ENCODE measurements around the gene CNNM1. TPM values are rescaled to one million over a fixed set of nuclear protein-coding genes. Genes with fewer than 3 reads are reported as not detected.

CNNM1 gene
- total and polyA plus RNA-seq, 4 donors: 1.6 to 7.5 (median 6.6) TPM

GRCh38 chr10:99419688-99420087 lies 90.5 kb downstream of the CNNM1 start:
- no peak for DNase-seq (ENCODE audit: low read depth in 4 of 6, low spot score in 6 of 6)
- Histone ChIP-seq H3K9me3 (ENCODE audit: control insufficient read depth, insufficient read depth, low read length) (no peaks in the 10 kb centered on the region), H3K36me3 (ENCODE audit: control insufficient read depth, insufficient read depth, low read length) (peaks cover 12% of the 10 kb centered on the region), H3K4me1 (ENCODE audit: control insufficient read depth, insufficient read depth, low read length) (no peaks in the 10 kb centered on the region), H3K27me3 (ENCODE audit: control insufficient read depth, insufficient read depth, low read length) (no peaks in the 10 kb centered on the region), H3K4me3 (ENCODE audit: low read depth, low read length) (no peak overlapping the region), H3K27ac (ENCODE audit: low read depth, low read length) (no peak overlapping the region)
- 100% methylated on average over 2 of the region's 2 CpGs for WGBS (ENCODE audit: insufficient coverage)

- WGBS (ENCODE audit: insufficient coverage): 92% methylated on average over 2 of the region's 3 CpGs
- Histone ChIP-seq H3K27me3 (ENCODE audit: control insufficient read depth, insufficient read depth, low read length) (no peaks in the 10 kb centered on the region), H3K9me3 (ENCODE audit: control insufficient read depth, insufficient read depth, low read length) (no peaks in the 10 kb centered on the region), H3K27ac (ENCODE audit: low read depth, low read length) (no peak overlapping the region), H3K4me1 (ENCODE audit: control insufficient read depth, insufficient read depth, low read length) (no peaks in the 10 kb centered on the region), H3K36me3 (ENCODE audit: control insufficient read depth, insufficient read depth, low read length) (peaks cover 12% of the 10 kb centered on the region), H3K4me3 (ENCODE audit: low read depth, low read length) (no peak overlapping the region)
- DNase-seq (ENCODE audit: low read depth in 4 of 6, low spot score in 6 of 6): no peak
These were observed 92.1 kb downstream of the CNNM1 start for GRCh38 chr10:99421233-99421739.

DNA sequence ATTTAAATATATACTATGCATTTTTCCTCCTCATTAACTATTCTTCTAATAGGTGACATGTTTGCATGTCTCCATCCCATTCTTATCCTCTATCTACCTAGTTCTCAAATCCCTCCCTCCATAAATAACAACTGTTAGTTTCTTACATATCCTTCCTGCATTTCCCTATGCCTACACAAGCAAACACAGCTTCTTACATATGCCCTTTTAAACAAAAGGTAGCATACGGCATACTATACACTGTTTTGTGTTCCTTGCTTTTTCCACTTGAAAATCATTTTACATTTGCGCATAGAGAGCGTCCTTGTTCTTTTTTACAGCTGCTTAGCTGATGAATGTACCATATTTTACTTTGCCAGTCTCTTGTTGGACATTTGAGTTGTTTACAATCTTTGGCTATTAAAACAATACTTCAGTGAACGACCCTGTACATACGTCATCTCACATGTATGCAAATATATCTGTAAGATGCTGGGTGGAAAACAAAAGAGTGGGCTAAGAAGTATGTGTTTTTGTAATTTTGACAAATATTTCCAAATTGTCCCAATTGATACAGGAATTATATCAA lies 93.5 kb downstream of the CNNM1 start:
- WGBS (ENCODE audit: insufficient coverage): 83% methylated on average over 2 of the region's 5 CpGs
- H3K4me3 ChIP-seq (ENCODE audit: low read depth, low read length): no peak overlapping the region
- no peak for DNase-seq (ENCODE audit: low read depth in 4 of 6, low spot score in 6 of 6)
- no peaks in the 10 kb centered on the region for H3K27me3 ChIP-seq (ENCODE audit: control insufficient read depth, insufficient read depth, low read length)
- H3K36me3 ChIP-seq (ENCODE audit: control insufficient read depth, insufficient read depth, low read length): peaks cover 12% of the 10 kb centered on the region
- no peaks in the 10 kb centered on the region for H3K9me3 ChIP-seq (ENCODE audit: control insufficient read depth, insufficient read depth, low read length)
- no peak overlapping the region for H3K27ac ChIP-seq (ENCODE audit: low read depth, low read length)
- H3K4me1 ChIP-seq (ENCODE audit: control insufficient read depth, insufficient read depth, low read length): no peaks in the 10 kb centered on the region

- H3K27ac ChIP-seq (ENCODE audit: low read depth, low read length): no peak overlapping the region
- H3K9me3 ChIP-seq (ENCODE audit: control insufficient read depth, insufficient read depth, low read length): no peaks in the 10 kb centered on the region
- H3K27me3 ChIP-seq (ENCODE audit: control insufficient read depth, insufficient read depth, low read length): no peaks in the 10 kb centered on the region
- DNase-seq (ENCODE audit: low read depth in 4 of 6, low spot score in 6 of 6): no peak
- peaks cover 3% of the 10 kb centered on the region for H3K4me1 ChIP-seq (ENCODE audit: control insufficient read depth, insufficient read depth, low read length)
- no peak overlapping the region for H3K4me3 ChIP-seq (ENCODE audit: low read depth, low read length)
- WGBS (ENCODE audit: insufficient coverage): no CpG with 5 or more reads among the region's 1 CpG
- H3K36me3 ChIP-seq (ENCODE audit: control insufficient read depth, insufficient read depth, low read length): peaks cover 2% of the 10 kb centered on the region
These were observed 95.5 kb downstream of the CNNM1 start for GRCh38 chr10:99424656-99425055.

DNA sequence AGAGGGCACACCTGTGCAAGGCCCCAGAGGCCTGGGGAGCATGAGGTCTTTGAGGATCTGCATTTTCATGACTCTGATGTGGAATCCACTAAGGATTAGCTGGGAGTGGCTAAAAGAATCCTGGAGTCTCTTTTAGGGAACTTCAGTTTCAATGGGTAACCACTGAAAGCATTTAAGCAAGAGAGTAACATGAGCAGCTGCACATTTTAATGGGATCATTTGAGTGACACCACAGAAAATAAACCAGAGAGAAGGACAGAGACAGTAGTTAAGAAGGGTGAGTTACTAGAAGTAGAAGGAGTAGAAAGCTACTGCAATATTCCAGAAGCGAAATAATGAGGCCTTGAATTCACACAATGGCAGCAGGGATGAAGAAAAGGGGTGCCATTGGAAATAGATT lies 96.0 kb downstream of the CNNM1 start:
- Histone ChIP-seq H3K27ac (ENCODE audit: low read depth, low read length) (no peak overlapping the region), H3K27me3 (ENCODE audit: control insufficient read depth, insufficient read depth, low read length) (no peaks in the 10 kb centered on the region), H3K9me3 (ENCODE audit: control insufficient read depth, insufficient read depth, low read length) (no peaks in the 10 kb centered on the region), H3K36me3 (ENCODE audit: control insufficient read depth, insufficient read depth, low read length) (no peaks in the 10 kb centered on the region), H3K4me1 (ENCODE audit: control insufficient read depth, insufficient read depth, low read length) (peaks cover 8% of the 10 kb centered on the region), H3K4me3 (ENCODE audit: low read depth, low read length) (no peak overlapping the region)
- no peak for DNase-seq (ENCODE audit: low read depth in 4 of 6, low spot score in 6 of 6)
- 80% methylated on average over 1 of the region's 1 CpG for WGBS (ENCODE audit: insufficient coverage)

- Histone ChIP-seq H3K9me3 (ENCODE audit: control insufficient read depth, insufficient read depth, low read length) (no peaks in the 10 kb centered on the region), H3K4me1 (ENCODE audit: control insufficient read depth, insufficient read depth, low read length) (peaks cover 14% of the 10 kb centered on the region), H3K27me3 (ENCODE audit: control insufficient read depth, insufficient read depth, low read length) (no peaks in the 10 kb centered on the region), H3K4me3 (ENCODE audit: low read depth, low read length) (no peak overlapping the region), H3K27ac (ENCODE audit: low read depth, low read length) (no peak overlapping the region), H3K36me3 (ENCODE audit: control insufficient read depth, insufficient read depth, low read length) (no peaks in the 10 kb centered on the region)
- DNase-seq (ENCODE audit: low read depth in 4 of 6, low spot score in 6 of 6): no peak
- no CpG with 5 or more reads among the region's 3 CpGs for WGBS (ENCODE audit: insufficient coverage)
These were observed 97.5 kb downstream of the CNNM1 start for GRCh38 chr10:99426689-99427088.

DNA sequence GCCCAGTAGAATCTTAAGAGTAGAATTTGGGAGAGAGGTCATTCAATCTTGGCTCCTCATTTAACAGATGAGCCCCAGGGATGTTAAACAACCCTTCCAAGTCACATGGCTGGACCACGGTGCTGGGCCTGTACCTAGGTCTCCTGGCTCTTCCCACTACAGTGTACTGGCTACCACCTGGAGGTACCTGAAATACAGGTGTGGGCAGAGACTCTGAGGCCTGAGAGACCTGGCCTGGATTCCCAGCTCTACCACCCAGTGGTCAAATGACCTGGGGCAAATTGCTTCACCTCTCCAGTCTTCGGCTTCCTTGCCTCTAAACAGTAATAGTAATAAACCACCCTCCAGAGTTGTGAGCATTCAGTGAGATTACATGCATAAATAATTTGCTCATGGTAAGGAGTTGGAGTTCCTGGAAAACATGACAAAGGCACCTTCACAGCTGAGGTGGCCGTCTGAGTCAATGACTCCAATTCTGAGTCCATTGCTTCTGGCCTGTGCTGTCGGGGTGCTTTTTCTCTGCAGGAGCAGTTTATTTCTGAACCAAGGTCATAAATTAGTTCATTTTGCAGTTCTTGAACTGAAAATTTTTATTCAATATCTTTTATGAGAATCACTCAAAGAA lies 98.5 kb downstream of the CNNM1 start:
- Histone ChIP-seq H3K4me3 (ENCODE audit: low read depth, low read length) (no peak overlapping the region), H3K27ac (ENCODE audit: low read depth, low read length) (no peak overlapping the region), H3K4me1 (ENCODE audit: control insufficient read depth, insufficient read depth, low read length) (peaks cover 14% of the 10 kb centered on the region), H3K27me3 (ENCODE audit: control insufficient read depth, insufficient read depth, low read length) (no peaks in the 10 kb centered on the region), H3K36me3 (ENCODE audit: control insufficient read depth, insufficient read depth, low read length) (no peaks in the 10 kb centered on the region), H3K9me3 (ENCODE audit: control insufficient read depth, insufficient read depth, low read length) (no peaks in the 10 kb centered on the region)
- 100% methylated on average over 1 of the region's 4 CpGs for WGBS (ENCODE audit: insufficient coverage)
- DNase-seq (ENCODE audit: low read depth in 4 of 6, low spot score in 6 of 6): no peak

DNA sequence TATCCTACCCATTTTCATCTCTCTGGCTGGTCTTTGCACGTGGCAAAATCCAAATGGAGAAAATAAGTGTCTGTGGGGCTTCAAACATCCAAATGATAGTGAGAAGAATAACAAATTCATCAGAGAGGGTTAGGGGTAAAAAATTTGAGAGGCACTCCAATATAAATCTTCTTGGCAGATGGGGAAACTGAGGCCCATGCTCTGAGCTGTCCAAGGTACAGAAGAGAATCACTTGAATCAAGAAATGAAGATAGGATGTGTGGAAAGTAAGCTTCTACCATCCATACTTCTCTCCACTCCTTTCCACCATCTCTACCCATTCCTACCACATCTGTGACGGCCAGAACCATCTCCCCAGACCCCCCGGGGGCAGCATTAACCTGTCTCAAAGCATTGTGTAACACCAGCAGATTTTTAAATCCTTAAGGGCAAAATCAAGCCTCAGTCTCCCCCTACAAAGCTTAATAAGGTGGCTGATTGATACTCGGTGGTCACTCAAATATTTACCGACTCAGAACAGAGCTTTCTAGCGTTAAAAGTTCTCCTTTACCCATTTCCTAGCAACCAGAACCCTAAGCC lies 100.5 kb downstream of the CNNM1 start:
- no peak overlapping the region for H3K27ac ChIP-seq (ENCODE audit: low read depth, low read length)
- no peak for DNase-seq (ENCODE audit: low read depth in 4 of 6, low spot score in 6 of 6)
- H3K4me1 ChIP-seq (ENCODE audit: control insufficient read depth, insufficient read depth, low read length): peaks cover 14% of the 10 kb centered on the region
- H3K9me3 ChIP-seq (ENCODE audit: control insufficient read depth, insufficient read depth, low read length): no peaks in the 10 kb centered on the region
- H3K27me3 ChIP-seq (ENCODE audit: control insufficient read depth, insufficient read depth, low read length): no peaks in the 10 kb centered on the region
- WGBS (ENCODE audit: insufficient coverage): 5% methylated on average over 5 of the region's 6 CpGs
- H3K4me3 ChIP-seq (ENCODE audit: low read depth, low read length): peak overlapping the region; percentile 98
- H3K36me3 ChIP-seq (ENCODE audit: control insufficient read depth, insufficient read depth, low read length): peaks cover 4% of the 10 kb centered on the region

DNA sequence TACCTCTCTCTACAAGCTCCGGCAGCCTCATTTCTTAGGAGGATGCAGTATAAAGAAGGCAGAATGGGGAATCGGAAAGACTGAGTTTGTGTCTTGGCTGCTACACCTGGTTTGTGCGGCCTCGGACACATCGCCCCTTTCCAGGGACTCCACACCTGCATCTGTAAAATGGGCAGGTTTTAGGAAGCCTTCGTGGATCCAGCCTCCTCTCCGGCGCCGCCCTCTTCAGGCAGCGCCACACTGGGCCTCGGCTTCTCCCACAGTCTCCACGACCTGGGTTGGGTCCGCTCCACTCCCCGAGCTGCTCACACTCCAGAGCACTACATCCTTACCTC lies 100.9 kb downstream of the CNNM1 start:
- 7% methylated on average over 13 of the region's 14 CpGs for WGBS (ENCODE audit: insufficient coverage)
- no peaks in the 10 kb centered on the region for H3K27me3 ChIP-seq (ENCODE audit: control insufficient read depth, insufficient read depth, low read length)
- H3K36me3 ChIP-seq (ENCODE audit: control insufficient read depth, insufficient read depth, low read length): peaks cover 4% of the 10 kb centered on the region
- H3K4me3 ChIP-seq (ENCODE audit: low read depth, low read length): peak overlapping the region; percentile 98
- no peaks in the 10 kb centered on the region for H3K9me3 ChIP-seq (ENCODE audit: control insufficient read depth, insufficient read depth, low read length)
- H3K4me1 ChIP-seq (ENCODE audit: control insufficient read depth, insufficient read depth, low read length): peaks cover 14% of the 10 kb centered on the region
- no peak for DNase-seq (ENCODE audit: low read depth in 4 of 6, low spot score in 6 of 6)
- peak overlapping the region; percentile 72 for H3K27ac ChIP-seq (ENCODE audit: low read depth, low read length)

Measured in spinal cord (tissue), 10 donors.